GM06990 (cell line): ENCODE results near the gene AIFM3.

Experiments used
- DNase-seq: peaks from one replicate; pipeline ENCODE4 v3.0.0-alpha.2; 2011; ENCODE audit not compliant: insufficient read length; ENCODE audit errors: extremely low read depth
- H3K27me3 ChIP-seq: replicated peaks from 2 replicates; pipeline ENCODE4 v1.6.0; 2011; ENCODE audit warnings: low read length; ENCODE audit not compliant: control insufficient read depth, insufficient read depth
- H3K36me3 ChIP-seq: 2 replicates; pipeline ENCODE4 v1.5.1; 2011; ENCODE audit warnings: low read length; ENCODE audit not compliant: control insufficient read depth, insufficient read depth
- H3K4me3 ChIP-seq: replicated peaks from 2 replicates; pipeline ENCODE4 v1.5.1; 2011; ENCODE audit warnings: low read depth, mild to moderate bottlenecking, control low read depth, low read length
- TF ChIP-seq, protein P1 (sequence below): IDR thresholded peaks from 2 replicates; pipeline ENCODE4 v1.5.1; 2011; ENCODE audit warnings: low read length, control low read depth, mild to moderate bottlenecking, inconsistent platforms; ENCODE audit not compliant: insufficient read depth, poor library complexity, severe bottlenecking

AIFM3 gene

DNA sequence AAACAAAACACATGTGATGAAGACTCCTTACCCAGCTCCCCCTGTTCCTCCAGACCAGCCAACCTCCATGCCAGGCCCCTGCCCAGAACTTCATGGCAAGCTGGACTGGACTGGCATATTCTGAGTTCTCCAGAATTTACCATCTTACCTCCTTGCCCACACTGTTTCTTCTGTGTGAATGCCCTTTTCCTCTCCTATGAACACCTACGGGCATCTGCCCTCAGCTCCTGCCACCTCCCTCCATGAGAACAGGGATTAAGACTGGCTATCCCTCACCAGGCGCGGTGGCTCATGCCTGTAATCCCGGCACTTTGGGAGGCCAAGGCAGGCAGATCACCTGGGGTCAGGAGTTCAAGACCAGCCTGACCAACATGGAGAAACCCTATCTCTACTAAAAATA lies 6.4 kb upstream of the AIFM3 start:
- TF ChIP-seq, protein P1, sequence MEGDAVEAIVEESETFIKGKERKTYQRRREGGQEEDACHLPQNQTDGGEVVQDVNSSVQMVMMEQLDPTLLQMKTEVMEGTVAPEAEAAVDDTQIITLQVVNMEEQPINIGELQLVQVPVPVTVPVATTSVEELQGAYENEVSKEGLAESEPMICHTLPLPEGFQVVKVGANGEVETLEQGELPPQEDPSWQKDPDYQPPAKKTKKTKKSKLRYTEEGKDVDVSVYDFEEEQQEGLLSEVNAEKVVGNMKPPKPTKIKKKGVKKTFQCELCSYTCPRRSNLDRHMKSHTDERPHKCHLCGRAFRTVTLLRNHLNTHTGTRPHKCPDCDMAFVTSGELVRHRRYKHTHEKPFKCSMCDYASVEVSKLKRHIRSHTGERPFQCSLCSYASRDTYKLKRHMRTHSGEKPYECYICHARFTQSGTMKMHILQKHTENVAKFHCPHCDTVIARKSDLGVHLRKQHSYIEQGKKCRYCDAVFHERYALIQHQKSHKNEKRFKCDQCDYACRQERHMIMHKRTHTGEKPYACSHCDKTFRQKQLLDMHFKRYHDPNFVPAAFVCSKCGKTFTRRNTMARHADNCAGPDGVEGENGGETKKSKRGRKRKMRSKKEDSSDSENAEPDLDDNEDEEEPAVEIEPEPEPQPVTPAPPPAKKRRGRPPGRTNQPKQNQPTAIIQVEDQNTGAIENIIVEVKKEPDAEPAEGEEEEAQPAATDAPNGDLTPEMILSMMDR: no peak
- H3K36me3 ChIP-seq: no peaks in the 10 kb centered on the region
- H3K27me3 ChIP-seq: no peaks in the 10 kb centered on the region
- no peak for DNase-seq
- no peak overlapping the region for H3K4me3 ChIP-seq

DNA sequence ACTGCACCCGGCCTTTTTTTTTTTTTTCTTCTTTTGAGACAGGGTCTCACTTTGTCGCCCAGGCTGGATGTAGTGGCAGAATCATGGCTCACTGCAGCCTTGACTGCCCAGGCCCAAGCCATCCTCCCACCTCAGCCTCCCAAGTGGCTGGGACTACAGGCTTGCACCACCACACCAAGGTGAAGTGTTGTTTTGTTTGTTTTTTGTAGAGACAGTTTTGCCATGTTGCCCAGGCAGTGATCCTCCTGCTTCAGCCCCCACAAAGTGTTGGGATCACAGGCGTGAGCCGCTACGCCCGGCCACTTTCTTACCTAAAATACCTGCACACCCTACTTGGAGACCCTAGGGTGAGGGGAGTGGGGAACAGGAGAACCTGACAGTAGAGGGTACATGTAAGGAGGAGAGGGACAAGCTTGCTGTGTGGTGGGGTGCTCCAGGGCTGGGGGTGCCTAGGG lies 4.5 kb upstream of the AIFM3 start:
- H3K27me3 ChIP-seq: no peaks in the 10 kb centered on the region; the same call in 1 of the 2 replicates
- H3K36me3 ChIP-seq: no peaks in the 10 kb centered on the region
- no peak overlapping the region for H3K4me3 ChIP-seq
- TF ChIP-seq, protein P1: no peak
- no peak for DNase-seq

DNA sequence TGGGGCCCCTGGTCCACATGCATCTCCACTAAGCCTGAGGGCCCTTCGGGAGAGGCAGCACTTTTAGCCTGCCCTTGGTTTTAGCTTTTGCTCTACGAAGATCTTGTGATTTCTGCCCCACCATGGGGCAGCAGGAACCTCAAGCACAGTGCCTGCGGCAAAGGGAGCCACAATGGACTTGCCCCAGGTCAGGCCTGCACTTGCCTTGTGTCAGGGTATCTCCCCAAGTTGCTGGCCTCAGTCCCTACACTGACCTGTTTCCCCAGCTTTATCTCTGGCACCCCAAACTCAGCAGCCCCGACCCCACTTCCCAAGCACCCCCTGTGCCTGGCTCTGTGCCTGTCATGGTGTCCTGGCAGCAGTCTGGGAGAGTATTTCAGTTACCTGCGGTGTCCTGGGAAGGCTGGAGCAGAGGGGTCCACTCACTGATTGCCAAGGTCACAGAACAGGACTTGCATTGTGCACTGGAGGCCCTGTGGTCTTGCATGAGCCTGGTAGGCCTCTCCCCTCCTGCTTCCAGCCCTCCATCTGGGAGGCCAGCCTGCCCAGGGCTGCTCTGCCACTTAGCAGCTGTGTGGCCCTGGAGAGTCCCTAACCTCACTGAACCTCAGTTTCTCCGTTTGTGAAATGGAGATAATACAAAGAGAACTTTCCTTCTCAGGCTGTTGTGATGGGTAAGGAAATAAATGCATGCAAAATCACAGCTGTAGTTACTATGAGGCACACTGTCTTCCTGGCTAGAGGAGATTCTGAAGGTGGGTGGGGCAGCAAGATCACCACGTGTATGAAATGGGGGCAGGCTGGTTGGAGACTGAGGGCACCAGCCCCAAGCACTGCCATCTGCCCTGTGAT lies 3.6 kb upstream of the AIFM3 start:
- H3K36me3 ChIP-seq: no peaks in the 10 kb centered on the region
- no peaks in the 10 kb centered on the region; the same call in 1 of the 2 replicates for H3K27me3 ChIP-seq
- DNase-seq: no peak
- TF ChIP-seq, protein P1: no peak
- no peak overlapping the region for H3K4me3 ChIP-seq

DNA sequence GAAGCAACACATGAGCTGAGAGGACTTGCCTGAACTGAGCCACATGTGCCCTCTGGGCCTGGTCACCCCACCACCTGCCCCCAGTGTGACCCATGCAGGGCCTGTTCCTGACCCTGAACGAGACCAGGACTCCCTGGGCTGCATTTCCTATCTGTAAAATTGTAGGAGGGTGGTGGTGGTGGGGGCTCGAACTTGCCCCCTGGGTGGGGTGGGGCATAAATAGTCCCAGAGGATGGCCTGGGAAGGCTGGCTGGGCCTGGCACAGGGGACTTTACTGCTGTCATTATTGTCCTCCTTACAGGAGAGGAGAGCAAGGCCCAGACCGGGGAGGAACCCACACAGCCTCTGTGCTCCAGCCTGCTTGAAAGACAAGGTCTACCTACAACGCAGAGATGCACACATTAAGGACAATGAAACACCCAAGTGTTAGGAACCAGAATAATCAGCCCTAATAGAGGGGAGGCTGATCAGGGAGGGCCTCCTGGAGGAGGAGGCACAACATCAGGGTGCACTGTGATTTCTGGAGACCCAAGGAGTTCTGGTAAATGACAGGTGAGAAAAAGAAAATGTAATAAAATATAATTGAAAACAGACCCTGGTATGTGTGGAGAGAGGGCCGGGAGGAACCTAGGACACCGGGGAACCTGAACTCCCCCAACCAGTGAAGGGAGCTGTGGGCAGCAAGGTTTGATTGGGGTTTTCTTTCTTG lies 2.8 kb upstream of the AIFM3 start:
- no peak for DNase-seq
- Histone ChIP-seq H3K27me3 (no peaks in the 10 kb centered on the region; the same call in 1 of the 2 replicates), H3K4me3 (no peak overlapping the region), H3K36me3 (no peaks in the 10 kb centered on the region)
- TF ChIP-seq, protein P1: no peak

DNA sequence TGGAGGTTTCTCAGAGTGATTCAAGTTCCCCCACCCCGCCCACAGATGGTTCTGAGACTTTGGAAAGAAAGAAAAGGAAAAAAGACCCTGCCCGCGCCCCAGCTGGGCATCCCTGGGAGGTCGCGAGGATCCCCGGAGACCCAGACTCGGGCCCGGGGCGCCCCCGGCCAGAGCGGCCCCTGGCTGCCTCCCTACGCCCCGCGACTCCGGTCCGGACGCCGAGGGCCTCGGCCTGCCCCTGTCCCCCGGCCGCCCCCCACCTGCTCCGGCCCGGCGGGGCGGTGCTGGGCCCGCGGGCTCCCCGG lies 2.3 kb upstream of the AIFM3 start:
- Histone ChIP-seq H3K36me3 (no peaks in the 10 kb centered on the region), H3K27me3 (no peaks in the 10 kb centered on the region; the same call in 1 of the 2 replicates), H3K4me3 (no peak overlapping the region)
- no peak for DNase-seq
- TF ChIP-seq, protein P1: no peak
